Fibroblast of pulmonary artery (primary cell): ENCODE data around the gene GUCY1A1.

Experiments
- DNase-seq: peaks from one replicate; pipeline ENCODE4 v3.0.0-alpha.2; 2010; ENCODE audit warnings: low read depth
- H3K4me3 ChIP-seq: replicated peaks from 2 replicates; pipeline ENCODE4 v1.5.1; 2011; ENCODE audit warnings: low read depth, mild to moderate bottlenecking, control low read depth, low read length, moderate library complexity
- TF ChIP-seq, protein P1 (sequence below): IDR thresholded peaks from 2 replicates; pipeline ENCODE4 v1.5.1; 2011; ENCODE audit warnings: mild to moderate bottlenecking, control low read depth, low read length, inconsistent platforms; ENCODE audit errors: missing control alignments

Gene GUCY1A1

DNA sequence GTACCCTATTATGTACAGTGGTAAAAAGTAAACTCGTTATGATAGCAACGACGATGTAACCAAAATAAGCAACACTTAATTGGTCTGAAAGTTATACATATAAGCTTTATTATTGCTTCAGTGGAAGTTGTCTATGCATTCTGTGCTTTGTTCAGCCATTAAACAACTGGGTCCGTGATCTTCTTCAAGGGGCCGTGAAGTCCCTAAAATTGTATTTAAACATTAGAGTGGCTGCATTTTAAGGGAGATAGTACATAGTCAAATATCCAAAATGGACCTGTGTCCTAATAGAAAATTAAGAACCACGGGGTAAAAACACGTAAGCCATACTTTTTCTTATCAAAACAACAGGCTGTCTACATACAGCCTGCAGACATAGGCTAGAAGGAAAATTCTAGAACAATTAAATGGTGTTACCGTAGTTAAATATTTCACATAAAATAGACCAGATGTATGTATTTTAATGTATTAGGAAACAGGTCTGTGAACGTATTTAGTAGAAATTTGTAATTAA lies 2.1 kb downstream of the GUCY1A1 start:
- no peak overlapping the region for H3K4me3 ChIP-seq
- DNase-seq = no peak
- TF ChIP-seq, protein P1, sequence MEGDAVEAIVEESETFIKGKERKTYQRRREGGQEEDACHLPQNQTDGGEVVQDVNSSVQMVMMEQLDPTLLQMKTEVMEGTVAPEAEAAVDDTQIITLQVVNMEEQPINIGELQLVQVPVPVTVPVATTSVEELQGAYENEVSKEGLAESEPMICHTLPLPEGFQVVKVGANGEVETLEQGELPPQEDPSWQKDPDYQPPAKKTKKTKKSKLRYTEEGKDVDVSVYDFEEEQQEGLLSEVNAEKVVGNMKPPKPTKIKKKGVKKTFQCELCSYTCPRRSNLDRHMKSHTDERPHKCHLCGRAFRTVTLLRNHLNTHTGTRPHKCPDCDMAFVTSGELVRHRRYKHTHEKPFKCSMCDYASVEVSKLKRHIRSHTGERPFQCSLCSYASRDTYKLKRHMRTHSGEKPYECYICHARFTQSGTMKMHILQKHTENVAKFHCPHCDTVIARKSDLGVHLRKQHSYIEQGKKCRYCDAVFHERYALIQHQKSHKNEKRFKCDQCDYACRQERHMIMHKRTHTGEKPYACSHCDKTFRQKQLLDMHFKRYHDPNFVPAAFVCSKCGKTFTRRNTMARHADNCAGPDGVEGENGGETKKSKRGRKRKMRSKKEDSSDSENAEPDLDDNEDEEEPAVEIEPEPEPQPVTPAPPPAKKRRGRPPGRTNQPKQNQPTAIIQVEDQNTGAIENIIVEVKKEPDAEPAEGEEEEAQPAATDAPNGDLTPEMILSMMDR = no peak

DNA sequence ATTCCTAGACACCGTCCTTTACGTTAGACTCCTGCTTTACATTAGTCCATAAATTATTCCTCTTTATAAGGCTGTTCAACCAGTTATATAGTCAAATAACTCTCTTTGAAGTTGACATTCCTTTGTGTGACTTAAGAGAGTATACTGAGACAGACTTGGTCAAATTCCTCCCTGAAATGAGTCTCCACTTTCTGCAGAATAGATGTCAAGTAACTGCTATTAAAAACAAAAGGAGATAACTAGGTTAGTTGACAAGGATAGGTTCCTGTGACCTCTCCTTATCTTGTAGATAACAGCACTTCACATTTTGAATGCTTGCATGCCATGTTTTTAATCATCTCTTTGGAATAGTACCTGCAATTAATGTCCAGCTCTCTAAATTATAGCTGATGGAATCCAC lies 5.7 kb downstream of the GUCY1A1 start:
- TF ChIP-seq, protein P1 = no peak
- no peak overlapping the region for H3K4me3 ChIP-seq
- no peak for DNase-seq

DNA sequence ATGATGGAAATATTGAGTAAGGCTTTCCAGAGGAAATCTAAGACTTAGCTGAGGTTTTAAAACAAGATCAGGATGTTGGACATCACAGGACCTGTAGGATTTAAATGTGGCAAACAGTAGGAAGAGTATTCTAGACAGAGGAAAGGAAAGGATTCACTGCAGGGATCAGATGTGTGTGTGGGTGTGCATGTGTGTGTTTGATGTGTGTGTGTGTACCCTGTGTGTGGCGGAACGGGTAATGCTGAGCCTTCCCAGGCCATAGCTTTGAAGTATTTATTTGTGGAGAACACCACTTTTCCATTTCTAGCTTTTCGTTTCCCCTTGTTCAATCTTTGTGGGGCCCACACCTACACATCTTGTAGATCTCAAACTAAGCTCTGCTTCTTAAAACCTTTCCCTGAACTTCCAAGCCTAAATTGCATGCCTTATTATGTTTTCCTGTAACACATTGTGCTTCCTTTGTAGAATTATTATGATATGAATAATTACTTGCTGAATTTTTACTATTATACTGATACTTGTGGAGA lies 6.9 kb downstream of the GUCY1A1 start:
- DNase-seq = no peak
- TF ChIP-seq, protein P1 = no peak
- no peak overlapping the region for H3K4me3 ChIP-seq

DNA sequence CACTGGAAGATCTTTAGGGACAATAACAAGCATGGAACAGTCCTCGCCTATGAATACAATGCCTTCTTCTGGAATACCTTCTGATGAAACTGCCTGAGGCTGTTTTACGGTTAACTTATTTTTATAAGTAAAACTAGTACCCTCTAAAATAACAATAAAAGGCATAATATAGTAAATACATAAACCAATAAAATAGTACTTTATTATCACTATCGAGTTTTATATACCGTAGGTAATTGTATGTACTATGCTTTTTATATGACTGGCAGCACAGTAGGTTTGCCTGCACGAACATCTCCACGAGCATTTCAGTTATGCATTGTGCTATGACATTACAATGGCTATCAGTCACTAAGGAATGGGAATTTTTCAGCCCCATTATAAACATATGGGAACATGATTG lies 8.0 kb downstream of the GUCY1A1 start:
- H3K4me3 ChIP-seq = no peak overlapping the region
- DNase-seq = no peak
- TF ChIP-seq, protein P1 = no peak

DNA sequence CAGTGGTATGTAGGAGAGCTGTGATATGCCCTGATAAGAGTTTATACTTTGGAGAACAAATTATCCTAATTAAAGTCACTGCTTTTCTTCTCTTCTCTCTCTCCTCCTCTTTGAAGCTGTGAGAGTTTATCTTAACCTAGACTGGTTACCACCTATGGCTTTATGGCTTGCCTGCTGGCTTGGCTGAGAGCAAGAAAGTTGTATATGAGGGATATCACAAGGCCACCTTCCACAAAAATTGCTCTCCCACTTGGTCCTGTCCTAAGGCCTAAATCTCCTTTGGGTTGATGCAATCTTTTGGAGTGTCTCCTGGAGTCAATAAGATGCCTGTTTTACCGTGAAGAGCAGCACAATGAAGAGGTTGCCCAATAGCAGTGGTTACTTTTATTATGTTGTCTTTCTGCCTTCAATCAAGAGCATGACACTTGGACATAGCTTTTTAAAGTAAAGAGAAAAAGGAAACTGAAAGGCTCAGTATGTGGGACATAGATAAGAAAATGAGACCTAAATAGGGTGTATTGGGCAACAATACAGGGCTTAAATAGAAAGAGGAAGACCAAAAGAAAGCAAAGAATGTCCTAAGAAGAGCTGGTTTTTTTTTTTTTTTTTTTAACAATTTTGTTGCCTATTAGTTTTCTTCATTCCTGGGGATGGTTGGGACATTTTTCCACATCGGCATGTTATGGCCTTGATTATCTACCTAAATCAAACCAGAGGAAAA lies 9.2 kb downstream of the GUCY1A1 start:
- DNase-seq = peak; percentile 5
- H3K4me3 ChIP-seq = no peak overlapping the region
- TF ChIP-seq, protein P1 = no peak

DNA sequence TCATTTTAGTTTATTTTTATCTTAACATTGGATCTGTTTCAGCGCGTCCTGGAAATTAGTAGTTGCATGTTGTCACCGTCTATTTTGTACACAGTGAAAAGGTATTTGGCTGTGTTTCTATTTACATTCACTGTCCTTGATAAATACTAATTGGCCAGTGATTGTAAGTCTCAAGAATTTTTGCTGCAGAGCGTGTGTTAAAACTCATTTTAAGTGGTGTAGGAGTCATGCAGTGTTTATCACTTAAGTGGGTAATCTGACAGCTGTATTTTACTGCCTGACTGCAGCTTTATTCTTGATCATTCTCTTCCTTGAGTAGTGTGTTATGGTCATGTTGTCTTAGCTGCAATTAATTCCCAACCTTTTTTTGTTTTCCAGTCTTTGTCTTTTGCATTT lies 9.8 kb downstream of the GUCY1A1 start:
- TF ChIP-seq, protein P1 = no peak
- DNase-seq = no peak
- H3K4me3 ChIP-seq = no peak overlapping the region

DNA sequence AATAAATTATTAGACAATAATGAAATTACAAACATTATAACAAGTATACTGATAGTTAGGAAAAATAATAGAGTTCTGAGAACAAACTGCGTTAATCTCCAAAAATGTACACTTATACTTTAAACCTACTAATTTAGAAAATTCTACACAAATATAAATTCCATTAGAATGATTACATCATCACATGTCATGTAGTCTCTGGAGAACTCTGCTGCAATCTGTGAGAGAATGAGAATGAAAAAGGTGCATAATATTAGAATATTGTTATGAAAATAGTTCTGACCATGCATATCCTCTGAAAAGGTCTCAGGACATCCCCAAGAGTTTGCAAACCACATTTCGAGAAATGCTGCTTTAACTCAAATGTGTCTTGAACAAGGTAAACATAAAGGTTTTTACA lies 11.4 kb downstream of the GUCY1A1 start:
- TF ChIP-seq, protein P1 = no peak
- H3K4me3 ChIP-seq = no peak overlapping the region
- no peak for DNase-seq
